H1 (cell line): ENCODE results near the gene NTN4. TPM values are rescaled to one million over a fixed set of nuclear protein-coding genes. Genes with fewer than 3 reads are reported as not detected.

Experiments
- CTCF ChIA-PET: fragments of 300-600 bp; sonication (Branson Sonifier 250); formaldehyde crosslinking; loops from one replicate; lab custom pipeline; 2021; ENCODE audit not compliant: partially characterized antibody; lab: Charles Lee
- POLR2A ChIA-PET: fragments of 300-600 bp; sonication (Branson Sonifier 250); formaldehyde crosslinking; loops from one replicate; lab custom pipeline; 2021; ENCODE audit warnings: inconsistent platforms; ENCODE audit not compliant: partially characterized antibody; lab: Charles Lee
- DNase-seq, 2 experiments: peaks; one replicate each; pipeline versions ENCODE4 v3.0.0 to v3.0.0-alpha.2; 2010 to 2022; ENCODE audit warnings: low spot score in 2 of 2, low read depth in 1 of 2, mixed read lengths in 1 of 2
- FAIRE-seq: peaks from 2 replicates; lab custom pipeline; 2011; peaks lifted over from hg19 to GRCh38; lab: Jason Lieb, UNC
- H2AFZ ChIP-seq: 2 replicates; pipeline ENCODE4 v1.8.1; 2012; ENCODE audit warnings: low read length, inconsistent platforms
- H2AK5ac ChIP-seq: 2 replicates; pipeline ENCODE4 v1.6.1; 2013; ENCODE audit warnings: low read depth, low read length
- H2BK120ac ChIP-seq: replicated peaks from 2 replicates; pipeline ENCODE3; 2013; ENCODE audit warnings: low read depth, low read length, inconsistent platforms
- H2BK12ac ChIP-seq: 2 replicates; pipeline ENCODE4 v1.6.1; 2013; ENCODE audit warnings: low read depth, low read length
- H2BK15ac ChIP-seq: 2 replicates; pipeline ENCODE4 v1.6.1; 2013; ENCODE audit warnings: low read length
- H2BK20ac ChIP-seq: 2 replicates; pipeline ENCODE4 v1.6.1; 2013; ENCODE audit warnings: low read length
- H2BK5ac ChIP-seq: 2 replicates; pipeline ENCODE4 v1.6.1; 2013; ENCODE audit warnings: low read depth, low read length
- H3K14ac ChIP-seq: 2 replicates; pipeline ENCODE4 v1.6.1; 2013; ENCODE audit warnings: inconsistent platforms; ENCODE audit not compliant: insufficient read length
- H3K18ac ChIP-seq: 2 replicates; pipeline ENCODE4 v1.6.1; 2013; ENCODE audit warnings: low read length; ENCODE audit errors: extremely low read depth
- H3K23ac ChIP-seq: 2 replicates; pipeline ENCODE4 v1.6.1; 2013; ENCODE audit warnings: inconsistent platforms; ENCODE audit not compliant: insufficient read length
- H3K23me2 ChIP-seq: 2 replicates; pipeline ENCODE4 v1.6.1; 2013; ENCODE audit warnings: low read depth, low read length
- H3K27ac ChIP-seq: 2 replicates; pipeline ENCODE4 v1.6.1; 2011; ENCODE audit warnings: low read depth, low read length, inconsistent platforms
- H3K27me3 ChIP-seq, 4 experiments: replicated peaks in 1 of 4; 1 replicate in 1 of 4; 2 replicates in 3 of 4; pipeline versions ENCODE4 v1.6.1 to v1.8.1; 2011 to 2013; ENCODE audit warnings: low read length in 3 of 4, mild to moderate bottlenecking in 3 of 4, inconsistent platforms in 2 of 4, mixed read lengths in 2 of 4, moderate library complexity in 1 of 4; ENCODE audit not compliant: control insufficient read depth in 3 of 4, insufficient read depth in 3 of 4; ENCODE audit errors: extremely low read depth in 1 of 4
- H3K36me3 ChIP-seq, 4 experiments: 2 replicates each; pipeline versions ENCODE4 v1.6.1 to v1.8.1; 2011 to 2013; ENCODE audit warnings: mild to moderate bottlenecking in 4 of 4, low read length in 3 of 4, moderate library complexity in 2 of 4, control low read depth in 1 of 4, inconsistent platforms in 1 of 4; ENCODE audit not compliant: insufficient read depth in 4 of 4, control insufficient read depth in 2 of 4
- H3K4ac ChIP-seq: replicated peaks from 2 replicates; pipeline ENCODE3; 2013; ENCODE audit warnings: low read length, low read depth, mixed read lengths, inconsistent platforms; ENCODE audit not compliant: insufficient read length
- H3K4me1 ChIP-seq, 4 experiments: replicated peaks in 1 of 4; 1 replicate in 1 of 4; 2 replicates in 3 of 4; pipeline versions ENCODE4 v1.6.1 to v1.8.1; 2011 to 2013; ENCODE audit warnings: low read length in 3 of 4, inconsistent platforms in 2 of 4, mixed read lengths in 1 of 4; ENCODE audit not compliant: insufficient read depth in 4 of 4, control insufficient read depth in 3 of 4
- H3K4me2 ChIP-seq, 2 experiments: 2 replicates each; pipeline versions ENCODE4 v1.6.1 to v1.8.1; 2011 to 2013; ENCODE audit warnings: low read depth in 2 of 2, low read length in 2 of 2, control low read depth in 1 of 2, inconsistent platforms in 1 of 2, mild to moderate bottlenecking in 1 of 2; ENCODE audit not compliant: insufficient read depth in 1 of 2
- H3K4me3 ChIP-seq, 4 experiments: fragments of 200-600, 300-600 bp in 1 of 4; sonication (generic), shearing (Covaris generic), sonication (Bioruptor Twin) in 1 of 4; 2 replicates each; pipeline versions ENCODE4 v1.5.1 to v1.8.1; 2011 to 2016; ENCODE audit warnings: low read length in 4 of 4, low read depth in 3 of 4, control low read depth in 2 of 4, inconsistent platforms in 2 of 4, mild to moderate bottlenecking in 2 of 4, mixed read lengths in 1 of 4, moderate library complexity in 1 of 4; ENCODE audit not compliant: insufficient read depth in 2 of 4; ENCODE audit errors: extremely low read depth in 1 of 4
- H3K56ac ChIP-seq: replicated peaks from 2 replicates; pipeline ENCODE3; 2013; ENCODE audit warnings: low read depth, mild to moderate bottlenecking, mixed read lengths, low read length, inconsistent platforms; ENCODE audit not compliant: insufficient read length
- H3K79me1 ChIP-seq: 2 replicates; pipeline ENCODE4 v1.6.1; 2013; ENCODE audit warnings: low read depth, low read length, control low read depth
- H3K79me2 ChIP-seq, 2 experiments: 2 replicates each; pipeline versions ENCODE4 v1.6.1 to v1.8.1; 2012 to 2013; ENCODE audit warnings: low read length in 2 of 2, mild to moderate bottlenecking in 2 of 2, inconsistent platforms in 1 of 2; ENCODE audit not compliant: insufficient read depth in 2 of 2, control insufficient read depth in 1 of 2
- H3K9ac ChIP-seq, 4 experiments: replicated peaks in 1 of 4; 1 replicate in 1 of 4; 2 replicates in 3 of 4; pipeline versions ENCODE4 v1.6.1 to v1.8.1; 2011 to 2013; ENCODE audit warnings: low read depth in 3 of 4, low read length in 3 of 4, control low read depth in 2 of 4, mild to moderate bottlenecking in 2 of 4, moderate library complexity in 2 of 4, inconsistent platforms in 1 of 4; ENCODE audit errors: extremely low read depth in 1 of 4
- H3K9me3 ChIP-seq, 2 experiments: 2 replicates each; pipeline versions ENCODE4 v1.6.1 to v1.8.1; 2012 to 2013; ENCODE audit warnings: mild to moderate bottlenecking in 2 of 2, moderate library complexity in 2 of 2, control low read depth in 1 of 2, inconsistent platforms in 1 of 2, low read depth in 1 of 2, low read length in 1 of 2, mixed read lengths in 1 of 2; ENCODE audit not compliant: insufficient read depth in 2 of 2
- H4K20me1 ChIP-seq, 2 experiments: replicated peaks in 1 of 2; 2 replicates each; pipeline versions ENCODE3 to v1.8.1; 2011 to 2013; ENCODE audit warnings: inconsistent platforms in 2 of 2, low read length in 2 of 2, mild to moderate bottlenecking in 1 of 2; ENCODE audit not compliant: insufficient read depth in 2 of 2, control insufficient read depth in 1 of 2
- H4K5ac ChIP-seq: 2 replicates; pipeline ENCODE4 v1.6.1; 2013; ENCODE audit warnings: low read length, low read depth, mixed read lengths, inconsistent platforms; ENCODE audit not compliant: insufficient read length
- H4K8ac ChIP-seq: 2 replicates; pipeline ENCODE4 v1.8.0; 2013; ENCODE audit warnings: mild to moderate bottlenecking, moderate library complexity, low read length, inconsistent platforms; ENCODE audit not compliant: insufficient read depth; ENCODE audit errors: extremely low read depth
- H4K91ac ChIP-seq: replicated peaks from 2 replicates; pipeline ENCODE3; 2013; ENCODE audit warnings: low read length, mixed read lengths, inconsistent platforms; ENCODE audit not compliant: insufficient read length
- CEBPB ChIP-seq: IDR thresholded peaks from 2 replicates; pipeline ENCODE4 v1.6.1; 2012; ENCODE audit warnings: low read depth, low read length
- EGR1 ChIP-seq: IDR thresholded peaks from 2 replicates; pipeline ENCODE4 v1.6.1; 2011; ENCODE audit warnings: low read depth, low read length, borderline replicate concordance
- EP300 ChIP-seq, 2 experiments: IDR thresholded peaks; 1 replicate in 1 of 2; 2 replicates in 1 of 2; pipeline ENCODE4 v1.6.1; 2011 to 2012; ENCODE audit warnings: low read depth in 2 of 2, low read length in 2 of 2, mild to moderate bottlenecking in 2 of 2, borderline replicate concordance in 1 of 2, inconsistent platforms in 1 of 2, moderate library complexity in 1 of 2
- HDAC2 ChIP-seq, 2 experiments: fragments of 300-600 bp in 1 of 2; sonication (generic) in 1 of 2; IDR thresholded peaks; 2 replicates each; pipeline ENCODE4 v1.6.1; 2011 to 2012; ENCODE audit warnings: low read depth in 2 of 2, low read length in 2 of 2, mild to moderate bottlenecking in 2 of 2, moderate library complexity in 2 of 2, borderline replicate concordance in 1 of 2, inconsistent platforms in 1 of 2
- ZNF274 ChIP-seq: IDR thresholded peaks from 2 replicates; pipeline ENCODE4 v1.7.0; 2012; ENCODE audit warnings: low read length, borderline replicate concordance; ENCODE audit errors: extremely low read depth
- WGBS, 2 experiments: shearing (Covaris generic) in 1 of 2; methylation state at CpG; one replicate each; pipeline versions ENCODE4 v1.1.6 to v1.1.7; 2013 to 2015; ENCODE audit warnings: low lambda C conversion rate in 2 of 2, mixed read lengths in 2 of 2, inconsistent platforms in 1 of 2, low coverage in 1 of 2, missing lambda C conversion rate in 1 of 2; ENCODE audit not compliant: insufficient replicate concordance in 2 of 2, insufficient coverage in 1 of 2, insufficient read length in 1 of 2; ENCODE audit errors: extremely low coverage in 1 of 2, missing lambda C conversion rate in 1 of 2; 5-methylcytosine and 5-hydroxymethylcytosine counted together
- polyA plus RNA-seq, 7 experiments: library from polyadenylated mRNA; depleted of rRNA in 3 of 7; stranded (reverse) in 5 of 7; unstranded in 2 of 7; fragments of >200 nt in 5 of 7; fragments of 200-250 nt in 2 of 7; gene quantifications; 1 replicate in 5 of 7; 2 replicates in 1 of 7; 4 replicates in 1 of 7; pipeline versions ENCODE4 v1.2.1 to v1.2.3, GENCODE V29; 2011 to 2013; ENCODE audit warnings: missing spikeins in 2 of 7, mixed read lengths in 2 of 7
- total RNA-seq: library from RNA; stranded (reverse); fragmentation: NEBNext Ultra II Directional; extraction: Animal tissue kit (Norgen Biotek cat#: 25700); gene quantifications from 2 replicates; pipeline ENCODE4 v1.2.1, GENCODE V29; 2021

The NTN4 gene
- total and polyA plus RNA-seq, 2 of the 8 experiments (the other 6 are each of a cell fraction or from before 2014, with no cell fraction given): 0.74 to 1.3 TPM

DNA sequence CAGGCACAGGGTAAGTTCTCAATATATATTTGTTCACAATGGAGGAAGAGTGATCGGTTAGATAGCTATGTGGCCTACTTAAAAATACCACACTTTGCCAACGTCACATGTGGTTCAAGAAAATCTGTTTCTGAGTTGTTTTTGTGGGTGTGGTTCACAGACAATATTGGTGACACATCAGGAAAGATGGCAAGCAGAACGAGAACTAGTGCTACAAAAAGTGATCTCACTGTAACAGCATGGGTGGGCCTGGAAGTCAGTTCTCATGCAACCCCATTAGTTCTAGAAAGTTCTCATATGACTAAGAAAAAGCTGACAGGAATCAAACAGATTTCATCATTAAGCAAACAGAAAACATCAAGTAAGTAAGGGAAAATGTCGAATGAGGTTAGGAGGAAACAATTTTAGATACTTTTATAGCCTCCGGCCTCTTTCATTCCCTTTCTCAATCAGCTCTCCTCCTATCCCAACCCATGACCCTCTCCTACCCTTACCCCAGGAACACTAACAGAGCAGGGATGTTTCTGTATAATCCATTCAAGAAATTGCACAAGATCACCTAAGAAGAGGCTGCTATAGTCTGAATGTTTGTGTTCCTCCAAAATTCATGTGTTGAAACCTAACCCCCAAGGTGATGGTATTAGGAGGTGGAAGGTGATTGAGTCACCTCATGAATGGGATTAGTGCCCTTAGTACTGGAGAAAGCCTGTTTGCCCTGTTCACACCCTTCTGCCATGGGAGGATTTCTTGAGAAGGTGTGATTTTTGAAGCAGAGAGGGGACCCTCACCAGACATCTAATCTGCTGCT, 15.5 kb upstream of the NTN4 start:
- no peak overlapping the region for H4K5ac ChIP-seq
- H3K18ac ChIP-seq: no peak overlapping the region
- no peak overlapping the region for H3K56ac ChIP-seq
- no peak overlapping the region for H3K4ac ChIP-seq
- WGBS, 2 experiments: 85% methylated on average over 5 of the region's 5 CpGs; no CpG with 5 or more reads in 1 of the 2 experiments
- H2BK15ac ChIP-seq: no peak overlapping the region
- H4K20me1 ChIP-seq: no peaks in the 10 kb centered on the region
- DNase-seq (no peak), FAIRE-seq (no peak)
- no peak overlapping the region for H3K27ac ChIP-seq
- H2BK5ac ChIP-seq: no peak overlapping the region
- H3K14ac ChIP-seq: no peak overlapping the region
- no peaks in the 10 kb centered on the region for H3K36me3 ChIP-seq
- H3K4me2 ChIP-seq: no peak overlapping the region
- H3K4me3 ChIP-seq: no peak overlapping the region
- H3K9ac ChIP-seq: no peak overlapping the region
- 0 out of 2 replicates have a peak overlapping the region, but pooled peaks have one; percentile 1 for H2AFZ ChIP-seq
- no peak overlapping the region for H3K23ac ChIP-seq
- H2BK12ac ChIP-seq: no peak overlapping the region
- no peaks in the 10 kb centered on the region; a peak in 2 of 4 replicates for H3K9me3 ChIP-seq
- no peaks in the 10 kb centered on the region for H3K27me3 ChIP-seq
- H2BK120ac ChIP-seq: no peak overlapping the region
- no peaks in the 10 kb centered on the region for H3K79me2 ChIP-seq
- H3K23me2 ChIP-seq: no peaks in the 10 kb centered on the region
- POLR2A ChIA-PET: interaction anchor here (1.5 kb wide), 1 partner anchor 53 kb away, joined by 4 read pairs; the partner anchor contains the start of gene SNRPF
- H3K4me1 ChIP-seq: no peaks in the 10 kb centered on the region
- no peak overlapping the region for H4K91ac ChIP-seq
- no peak overlapping the region for H4K8ac ChIP-seq
- TF ChIP-seq EGR1 (no peak), EP300 (IDR thresholded peaks at IDR 0.05; ENCODE audit: borderline replicate concordance in 1 of 2, low read depth in 2 of 2, low read length in 2 of 2) (no peak), ZNF274 (no peak), HDAC2 (IDR thresholded peaks at IDR 0.05; ENCODE audit: borderline replicate concordance in 1 of 2, low read depth in 2 of 2, low read length in 2 of 2) (no peak), CEBPB (no peak)
- H2BK20ac ChIP-seq: no peak overlapping the region
- H2AK5ac ChIP-seq: no peak overlapping the region
- no peaks in the 10 kb centered on the region for H3K79me1 ChIP-seq
- CTCF ChIA-PET: interaction anchor here (1.2 to 1.9 kb wide), 5 partner anchors 8 to 224 kb away, joined by 3 to 9 read pairs (median 3); no protein-coding TSS in a partner anchor
